K562 (cell line): ENCODE measurements around the gene MKNK1. TPM values are rescaled to one million over a fixed set of nuclear protein-coding genes. Genes with fewer than 3 reads are reported as not detected.

Experiments
- ATAC-seq: fragments of 200-7000 bp; cut with Tn5 transposase; 3 replicates; pipeline ENCODE4 v1.9.1; 2020; ENCODE audit warnings: moderate library complexity
- BruUV-seq: library from RNA; stranded (reverse); fragments of 400-500 nt; replicated peaks from 2 replicates; lab custom pipeline; 2021; lab: Mats Ljungman, UMichigan
- CTCF ChIA-PET: fragments of 300-600 bp; formaldehyde crosslinking; extraction: SDS; loops from one replicate; lab custom pipeline; 2021; ENCODE audit warnings: low intra/inter-chr PET ratio; lab: Yijun Ruan, JAX
- POLR2A ChIA-PET: fragments of 300-600, 350-650 bp; sonication (Branson Sonifier 250); formaldehyde crosslinking; extraction: SDS; loops from one replicate; lab custom pipeline; 2021; ENCODE audit warnings: antibody characterized with exemption, inconsistent platforms; lab: Yijun Ruan, JAX
- DNase-seq, 4 experiments: peaks; one replicate each; pipeline versions ENCODE4 v3.0.0 to v3.0.0-alpha.2; 2011 to 2018; ENCODE audit warnings: low spot score in 3 of 4, mixed read lengths in 3 of 4; ENCODE audit errors: extremely low read depth in 1 of 4
- FAIRE-seq: peaks from 2 replicates; lab custom pipeline; 2011; peaks lifted over from hg19 to GRCh38; lab: Jason Lieb, UNC
- H2AFZ ChIP-seq: 2 replicates; pipeline ENCODE4 v1.6.0; 2011; ENCODE audit warnings: low read depth, low read length, control low read depth, inconsistent platforms
- H3K27ac ChIP-seq: fragments of 200-600 bp; 3 replicates; pipeline ENCODE4 v1.8.0; 2011; ENCODE audit warnings: low read depth, mild to moderate bottlenecking, control low read depth, inconsistent platforms, low read length, moderate library complexity, mixed read lengths; ENCODE audit errors: extremely low read depth
- H3K27me3 ChIP-seq, 2 experiments: fragments of 300-600 bp in 1 of 2; 2 replicates in 1 of 2; 3 replicates in 1 of 2; pipeline versions ENCODE4 v1.6.0 to v1.8.0; 2011; ENCODE audit warnings: inconsistent platforms in 2 of 2, low read length in 2 of 2, mild to moderate bottlenecking in 1 of 2, mixed read lengths in 1 of 2, moderate library complexity in 1 of 2; ENCODE audit not compliant: control insufficient read depth in 2 of 2, insufficient read depth in 2 of 2
- H3K36me3 ChIP-seq: fragments of 300-600 bp; 3 replicates; pipeline ENCODE4 v1.8.0; 2011; ENCODE audit warnings: mild to moderate bottlenecking, low read length, inconsistent platforms; ENCODE audit not compliant: control insufficient read depth, insufficient read depth
- H3K4me1 ChIP-seq, 2 experiments: fragments of 200-600 bp in 1 of 2; replicated peaks in 1 of 2; 2 replicates in 1 of 2; 3 replicates in 1 of 2; pipeline versions ENCODE4 v1.5.1 to v1.8.0; 2011; ENCODE audit warnings: inconsistent platforms in 2 of 2, low read length in 2 of 2, mild to moderate bottlenecking in 1 of 2, mixed read lengths in 1 of 2, moderate library complexity in 1 of 2; ENCODE audit not compliant: control insufficient read depth in 2 of 2, insufficient read depth in 2 of 2
- H3K4me2 ChIP-seq: 2 replicates; pipeline ENCODE4 v1.6.1; 2011; ENCODE audit warnings: low read length, control low read depth, inconsistent platforms, mixed read lengths; ENCODE audit not compliant: insufficient read depth
- H3K4me3 ChIP-seq: fragments of 200-600 bp; sonication (generic), shearing (Covaris generic); 2 replicates; pipeline ENCODE4 v1.5.1; 2016; ENCODE audit warnings: control low read depth, inconsistent platforms
- H3K79me2 ChIP-seq: fragments of 200-600 bp; 3 replicates; pipeline ENCODE4 v1.8.0; 2011; ENCODE audit warnings: low read length, inconsistent platforms; ENCODE audit not compliant: control insufficient read depth, insufficient read depth
- H3K9ac ChIP-seq, 2 experiments: 2 replicates each; pipeline versions ENCODE4 v1.6.0 to v1.6.1; 2011; ENCODE audit warnings: low read depth in 2 of 2, low read length in 2 of 2, control low read depth in 1 of 2, inconsistent platforms in 1 of 2, mild to moderate bottlenecking in 1 of 2, mixed read lengths in 1 of 2; ENCODE audit not compliant: insufficient read depth in 1 of 2
- H3K9me1 ChIP-seq: one replicate; pipeline ENCODE4 v1.6.0; 2011; ENCODE audit warnings: inconsistent platforms, mild to moderate bottlenecking, low read length, moderate library complexity; ENCODE audit not compliant: control insufficient read depth, insufficient read depth
- H3K9me3 ChIP-seq: replicated peaks from 2 replicates; pipeline ENCODE4 v1.5.1; 2011; ENCODE audit warnings: low read depth, low read length, inconsistent platforms; ENCODE audit not compliant: control insufficient read depth, insufficient read depth
- H4K20me1 ChIP-seq: replicated peaks from 2 replicates; pipeline ENCODE4 v1.6.1; 2011; ENCODE audit warnings: low read length, inconsistent platforms, mixed read lengths; ENCODE audit not compliant: control insufficient read depth, insufficient read depth
- DPF2 ChIP-seq: fragments of 450-650 bp; IDR thresholded peaks from 2 replicates; pipeline ENCODE4 v1.6.1; 2016
- HEY1 ChIP-seq: fragments of 250-450 bp; sonication (Bioruptor Pico); IDR thresholded peaks from 2 replicates; pipeline ENCODE4 v1.5.0; 2020; ENCODE audit warnings: mild to moderate bottlenecking, moderate library complexity, borderline replicate concordance
- STAT5A ChIP-seq: IDR thresholded peaks from 2 replicates; pipeline ENCODE4 v1.6.1; 2012; ENCODE audit warnings: low read length, inconsistent platforms, borderline replicate concordance
- THAP12 ChIP-seq: fragments of 250-450 bp; sonication (Bioruptor Pico); IDR thresholded peaks from 2 replicates; pipeline ENCODE4 v1.9.0; 2021; ENCODE audit warnings: mild to moderate bottlenecking, inconsistent platforms
- WGBS: fragments of 100-300 bp; shearing (Covaris generic); methylation state at CpG from one replicate; pipeline ENCODE4 v1.1.6; 2016; ENCODE audit warnings: low coverage, mixed read lengths; ENCODE audit not compliant: insufficient coverage; ENCODE audit errors: missing lambda C conversion rate; 5-methylcytosine and 5-hydroxymethylcytosine counted together
- in situ Hi-C: fragments of 300-500 bp; cut with MboI; formaldehyde crosslinking; loops from 4 replicates; pipeline ENCODE4 v1.15.0; 2018; ENCODE audit warnings: inconsistent platforms, mixed read lengths
- intact Hi-C: fragments of 100-400 bp; cut with micrococcal nuclease; formaldehyde crosslinking; loops from 2 replicates; pipeline ENCODE4 v1.14.2; 2022
- polyA plus RNA-seq, 8 experiments: library from polyadenylated mRNA; depleted of rRNA in 4 of 8; stranded (reverse) in 5 of 8; unstranded in 3 of 8; fragments of >200 nt; fragmentation: Nextera tagmentation in 2 of 8; fragmentation: Illumina TruSeq in 1 of 8; extraction: Ambion mirVana in 2 of 8; extraction: Trizol in 1 of 8; gene quantifications; 2 replicates each; pipeline versions ENCODE4 v1.2.1 to v1.2.3, GENCODE V29; 2011 to 2014; ENCODE audit warnings: inconsistent platforms in 1 of 8, missing spikeins in 1 of 8
- total RNA-seq, 7 experiments: library from RNA; depleted of rRNA in 6 of 7; stranded (reverse); fragments of >200 nt in 6 of 7; fragmentation: Illumina TruSeq in 2 of 7; extraction: Trizol in 2 of 7; gene quantifications; 2 replicates each; pipeline versions ENCODE4 v1.2.1 to v1.2.3, GENCODE V29; 2011 to 2021; ENCODE audit warnings: low replicate concordance in 1 of 7

MKNK1 gene
- total and polyA plus RNA-seq, 9 of the 15 experiments (the other 6 are each of a cell fraction or from before 2014, with no cell fraction given) = 27.7 to 51.3 (median 43.7) TPM

GRCh38 chr1:46646331-46646730 is 42.3 kb upstream of the MKNK1 start:
- Histone ChIP-seq H3K9ac (no peak overlapping the region), H3K36me3 (peaks cover 5% of the 10 kb centered on the region), H3K27me3 (no peaks in the 10 kb centered on the region), H3K4me2 (no peak overlapping the region), H3K9me3 (no peaks in the 10 kb centered on the region), H3K4me3 (no peak overlapping the region), H3K9me1 (no peaks in the 10 kb centered on the region), H3K79me2 (no peaks in the 10 kb centered on the region), H4K20me1 (no peaks in the 10 kb centered on the region), H3K4me1 (peaks cover 0 to 10% of the 10 kb centered on the region in 2 experiments; a peak in 3 of 5 replicates), H2AFZ (no peak overlapping the region), H3K27ac (no peak overlapping the region)
- no peak for DNase-seq
- no TSS peak for BruUV-seq
- intact Hi-C loops = no loop called here
- ChIA-PET POLR2A (interaction anchor here (1.0 kb wide), 1 partner anchor 11 kb away, joined by 3 read pairs; no protein-coding TSS in a partner anchor), CTCF (no interaction called here)
- FAIRE-seq = no peak
- no peak for ATAC-seq
- 31% methylated on average over 1 of the region's 1 CpG for WGBS
- TF ChIP-seq DPF2 = no peak
- no peak for TF ChIP-seq HEY1 (CRISPR knock-in tag)
- no peak for TF ChIP-seq STAT5A
- no peak for TF ChIP-seq THAP12 (CRISPR knock-in tag)
- in situ Hi-C loops = no loop called here
